Keratinocyte (primary cell): ENCODE data around the gene RNF166. TPM values are rescaled to one million over a fixed set of nuclear protein-coding genes. Genes with fewer than 3 reads are reported as not detected.

Experiments
- DNase-seq: peaks from one replicate; pipeline ENCODE4 v3.0.0-alpha.2; 2011; ENCODE audit warnings: low read depth, missing footprints, low spot score
- FAIRE-seq: peaks from 2 replicates; lab custom pipeline; 2011; peaks lifted over from hg19 to GRCh38; lab: Jason Lieb, UNC
- H2AFZ ChIP-seq: 2 replicates; pipeline ENCODE4 v1.6.0; 2012; ENCODE audit warnings: low read length, control low read depth, inconsistent platforms; ENCODE audit not compliant: control insufficient read depth
- H3K27ac ChIP-seq: 2 replicates; pipeline ENCODE4 v1.5.1; 2011; ENCODE audit warnings: low read length; ENCODE audit not compliant: control insufficient read depth, insufficient read depth
- H3K27me3 ChIP-seq: 3 replicates; pipeline ENCODE4 v1.6.0; 2011; ENCODE audit warnings: low read length; ENCODE audit not compliant: control insufficient read depth, insufficient read depth; ENCODE audit errors: extremely low read depth
- H3K36me3 ChIP-seq, 2 experiments: 2 replicates in 1 of 2; 3 replicates in 1 of 2; pipeline ENCODE4 v1.5.1; 2011; ENCODE audit warnings: low read length in 2 of 2, mild to moderate bottlenecking in 1 of 2; ENCODE audit not compliant: control insufficient read depth in 2 of 2, insufficient read depth in 2 of 2; ENCODE audit errors: extremely low read depth in 1 of 2
- H3K4me1 ChIP-seq: 3 replicates; pipeline ENCODE4 v1.5.1; 2011; ENCODE audit warnings: low read length; ENCODE audit not compliant: control insufficient read depth, insufficient read depth; ENCODE audit errors: extremely low read depth
- H3K4me2 ChIP-seq: 3 replicates; pipeline ENCODE4 v1.6.0; 2011; ENCODE audit warnings: low read depth, low read length; ENCODE audit not compliant: control insufficient read depth, insufficient read depth; ENCODE audit errors: extremely low read depth
- H3K4me3 ChIP-seq, 3 experiments: fragments of 200-600 bp in 1 of 3; sonication (generic) in 1 of 3; 2 replicates in 2 of 3; 3 replicates in 1 of 3; pipeline ENCODE4 v1.5.1; 2011 to 2016; ENCODE audit warnings: low read length in 3 of 3, mild to moderate bottlenecking in 3 of 3, control low read depth in 2 of 3, inconsistent platforms in 1 of 3, low read depth in 1 of 3, mixed read lengths in 1 of 3, mixed run types in 1 of 3, moderate library complexity in 1 of 3; ENCODE audit not compliant: control insufficient read depth in 2 of 3, insufficient read depth in 2 of 3; ENCODE audit errors: extremely low read depth in 1 of 3
- H3K79me2 ChIP-seq: 2 replicates; pipeline ENCODE4 v1.6.0; 2012; ENCODE audit warnings: low read length; ENCODE audit not compliant: control insufficient read depth, insufficient read depth
- H3K9ac ChIP-seq: 3 replicates; pipeline ENCODE4 v1.6.0; 2011; ENCODE audit warnings: low read length; ENCODE audit not compliant: control insufficient read depth, insufficient read depth; ENCODE audit errors: extremely low read depth
- H3K9me1 ChIP-seq: 3 replicates; pipeline ENCODE4 v1.6.0; 2011; ENCODE audit warnings: low read length; ENCODE audit not compliant: control insufficient read depth, insufficient read depth; ENCODE audit errors: extremely low read depth
- H3K9me3 ChIP-seq: 2 replicates; pipeline ENCODE4 v1.5.1; 2012; ENCODE audit warnings: low read depth, low read length; ENCODE audit not compliant: control insufficient read depth
- H4K20me1 ChIP-seq: 3 replicates; pipeline ENCODE4 v1.6.0; 2011; ENCODE audit warnings: low read length; ENCODE audit not compliant: control insufficient read depth, insufficient read depth; ENCODE audit errors: extremely low read depth
- CTCF ChIP-seq, 3 experiments: IDR thresholded peaks in 1 of 3; conservative IDR thresholded peaks in 1 of 3; optimal IDR thresholded peaks in 1 of 3; 2 replicates in 2 of 3; 3 replicates in 1 of 3; pipeline versions ENCODE3 to v1.5.1; 2011; ENCODE audit warnings: low read length in 3 of 3, mild to moderate bottlenecking in 3 of 3, moderate library complexity in 2 of 3, control low read depth in 1 of 3, inconsistent platforms in 1 of 3; ENCODE audit not compliant: insufficient read depth in 2 of 3; ENCODE audit errors: extremely low read depth in 1 of 3
- EZH2 ChIP-seq: IDR thresholded peaks from one replicate; pipeline ENCODE4 v1.6.1; 2012; ENCODE audit warnings: inconsistent platforms, mild to moderate bottlenecking, low read length, moderate library complexity
- dilution Hi-C: fragments of 300-500 bp; cut with MboI; formaldehyde crosslinking; loops from one replicate; pipeline ENCODE4 v1.7.0; 2020; ENCODE audit warnings: low sequenced_read_pairs; ENCODE audit not compliant: extremely low pct_ligation_motif_present
- polyA plus RNA-seq, 5 experiments: library from polyadenylated mRNA; depleted of rRNA in 3 of 5; stranded (reverse) in 3 of 5; stranded (forward) in 1 of 5; unstranded in 1 of 5; fragments of >200 nt; gene quantifications; 1 replicate in 1 of 5; 2 replicates in 3 of 5; 3 replicates in 1 of 5; pipeline versions ENCODE4 v1.2.1 to v1.2.3, GENCODE V29; 2011 to 2012; ENCODE audit warnings: missing spikeins in 2 of 5, low read depth in 1 of 5, low replicate concordance in 1 of 5

RNF166 gene
- polyA plus RNA-seq, 1 donor (not counting 4 experiments of a cell fraction or from before 2014, with no cell fraction given), result 3.4 TPM

GRCh38 chr16:88718178-88718577 lies 12.0 kb upstream of the RNF166 start:
- H3K9me3 ChIP-seq, result no peaks in the 10 kb centered on the region
- TF ChIP-seq EZH2, result no peak
- TF ChIP-seq CTCF (optimal IDR thresholded peaks at IDR 0.05 in 1 of 3, IDR thresholded peaks at IDR 0.05 in 1 of 3, conservative IDR thresholded peaks at IDR 0.05 in 1 of 3; ENCODE audit: extremely low read depth in 1 of 3, insufficient read depth in 2 of 3, low read length in 3 of 3), result no peak
- FAIRE-seq, result no peak
- H3K27me3 ChIP-seq, result no peaks in the 10 kb centered on the region
- dilution Hi-C loops, result no loop called here
- peaks cover 3% of the 10 kb centered on the region for H4K20me1 ChIP-seq
- no peaks in the 10 kb centered on the region for H3K9me1 ChIP-seq
- no peak overlapping the region for H3K4me3 ChIP-seq
- H2AFZ ChIP-seq, result no peak overlapping the region
- no peak overlapping the region for H3K4me2 ChIP-seq
- H3K27ac ChIP-seq, result no peak overlapping the region
- H3K4me1 ChIP-seq, result no peaks in the 10 kb centered on the region
- no peak overlapping the region for H3K9ac ChIP-seq
- no peaks in the 10 kb centered on the region for H3K79me2 ChIP-seq
- no peak for DNase-seq
- H3K36me3 ChIP-seq, result peaks cover 62 to 72% of the 10 kb centered on the region in 2 experiments

- H3K4me2 ChIP-seq, result no peak overlapping the region
- FAIRE-seq (no peak), DNase-seq (no peak)
- no peak overlapping the region for H3K27ac ChIP-seq
- H3K4me1 ChIP-seq, result no peaks in the 10 kb centered on the region
- H3K79me2 ChIP-seq, result peaks cover under 1% of the 10 kb centered on the region
- H4K20me1 ChIP-seq, result peaks cover 3% of the 10 kb centered on the region
- H3K4me3 ChIP-seq, result no peak overlapping the region
- dilution Hi-C loops, result no loop called here
- no peaks in the 10 kb centered on the region for H3K27me3 ChIP-seq
- H3K9ac ChIP-seq, result no peak overlapping the region
- peaks cover 60 to 63% of the 10 kb centered on the region in 2 experiments for H3K36me3 ChIP-seq
- TF ChIP-seq CTCF (optimal IDR thresholded peaks at IDR 0.05 in 1 of 3, IDR thresholded peaks at IDR 0.05 in 1 of 3, conservative IDR thresholded peaks at IDR 0.05 in 1 of 3; ENCODE audit: extremely low read depth in 1 of 3, insufficient read depth in 2 of 3, low read length in 3 of 3), result no peak
- TF ChIP-seq EZH2, result no peak
- no peak overlapping the region for H2AFZ ChIP-seq
- H3K9me3 ChIP-seq, result no peaks in the 10 kb centered on the region
- H3K9me1 ChIP-seq, result no peaks in the 10 kb centered on the region
These were observed 10.4 kb upstream of the RNF166 start for GRCh38 chr16:88716601-88717001.
